Esophagus squamous epithelium (tissue), 4 donors: ENCODE measurements around the gene CDK5RAP2.

Source experiments
- CTCF ChIP-seq, 6 experiments: fragments of 450-650 bp in 4 of 6; fragments of 200-600 bp in 2 of 6; sonication (generic) in 2 of 6; IDR thresholded peaks; one replicate each; pipeline ENCODE4 v1.5.1; 2016 to 2019; ENCODE audit warnings: antibody characterized with exemption in 6 of 6, mild to moderate bottlenecking in 4 of 6, moderate library complexity in 4 of 6
- POLR2A ChIP-seq, 4 donors: fragments of 450-650 bp; IDR thresholded peaks; one replicate each; pipeline ENCODE4 v1.6.1; 2017; ENCODE audit warnings: antibody characterized with exemption in 4 of 4, mild to moderate bottlenecking in 4 of 4, moderate library complexity in 3 of 4

- no peak for TF ChIP-seq CTCF (IDR thresholded peaks at IDR 0.05)
- TF ChIP-seq POLR2A (IDR thresholded peaks at IDR 0.05), result no peak
Measured at GRCh38 chr9:120463765-120464164, 116.2 kb downstream of the CDK5RAP2 start.
